ENCODE data around the gene MAP3K14. TPM values are rescaled to one million over a fixed set of nuclear protein-coding genes. Genes with fewer than 3 reads are reported as not detected.

Gene MAP3K14
- total RNA-seq, 2 donors from 2014 or later, result 8.2 to 10.6 TPM

DNA sequence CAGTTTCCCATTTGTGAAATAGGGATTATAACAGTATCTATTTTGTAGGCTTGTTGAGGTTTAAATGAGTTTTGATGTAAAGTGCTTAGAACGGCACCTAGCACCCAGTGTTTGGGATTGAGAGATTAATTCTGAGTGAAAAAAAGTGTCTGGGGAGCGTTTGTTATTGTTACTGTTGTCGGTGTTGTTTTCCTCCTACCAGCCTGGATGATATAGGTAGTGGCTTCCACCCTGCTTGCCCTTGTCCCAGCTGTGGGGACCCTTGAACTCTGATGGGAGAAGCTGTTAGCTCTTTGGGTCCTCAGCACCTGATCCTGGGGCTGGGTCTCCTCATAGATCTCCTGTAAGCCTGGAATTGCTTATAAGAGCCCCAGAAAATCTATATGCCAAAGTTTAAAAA lies 90.2 kb downstream of the MAP3K14 start:
- peak overlapping the region; percentile 84 to 86 for H3K27ac ChIP-seq
- no peaks in the 10 kb centered on the region for H3K9me3 ChIP-seq

DNA sequence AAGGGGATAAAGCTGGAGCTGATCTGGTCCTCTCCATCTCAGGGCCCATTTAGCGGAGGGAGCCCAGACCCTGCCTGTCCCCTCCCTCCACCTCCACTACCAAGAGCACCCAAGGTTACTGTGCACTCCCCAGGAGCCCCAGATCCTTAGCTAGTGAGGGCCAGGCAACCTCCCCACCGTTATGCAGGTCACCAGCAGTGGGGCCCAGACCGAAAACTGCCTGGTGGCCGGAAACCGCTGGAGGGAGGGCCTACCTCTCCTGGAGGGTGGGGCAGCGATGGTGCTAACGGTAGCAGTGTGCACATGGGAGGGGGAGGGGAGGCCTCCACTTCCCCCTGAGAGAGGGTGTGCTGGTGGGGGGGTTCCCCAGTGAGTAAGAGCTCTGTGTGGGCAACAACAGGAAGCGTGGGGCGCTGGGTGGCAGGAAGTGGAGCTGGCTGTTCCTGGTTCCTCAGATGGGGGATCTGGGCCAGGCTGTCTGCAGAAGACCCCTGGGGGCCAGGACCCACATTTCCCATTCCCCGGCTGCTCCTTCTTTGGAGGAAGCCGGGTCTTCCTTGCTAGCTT lies 90.8 kb downstream of the MAP3K14 start:
- peak; percentile 77 for DNase-seq (ENCODE audit: low spot score)
- peak overlapping the region; percentile 84 to 86 for H3K27ac ChIP-seq
- no peaks in the 10 kb centered on the region for H3K36me3 ChIP-seq
- TF ChIP-seq, protein P1, sequence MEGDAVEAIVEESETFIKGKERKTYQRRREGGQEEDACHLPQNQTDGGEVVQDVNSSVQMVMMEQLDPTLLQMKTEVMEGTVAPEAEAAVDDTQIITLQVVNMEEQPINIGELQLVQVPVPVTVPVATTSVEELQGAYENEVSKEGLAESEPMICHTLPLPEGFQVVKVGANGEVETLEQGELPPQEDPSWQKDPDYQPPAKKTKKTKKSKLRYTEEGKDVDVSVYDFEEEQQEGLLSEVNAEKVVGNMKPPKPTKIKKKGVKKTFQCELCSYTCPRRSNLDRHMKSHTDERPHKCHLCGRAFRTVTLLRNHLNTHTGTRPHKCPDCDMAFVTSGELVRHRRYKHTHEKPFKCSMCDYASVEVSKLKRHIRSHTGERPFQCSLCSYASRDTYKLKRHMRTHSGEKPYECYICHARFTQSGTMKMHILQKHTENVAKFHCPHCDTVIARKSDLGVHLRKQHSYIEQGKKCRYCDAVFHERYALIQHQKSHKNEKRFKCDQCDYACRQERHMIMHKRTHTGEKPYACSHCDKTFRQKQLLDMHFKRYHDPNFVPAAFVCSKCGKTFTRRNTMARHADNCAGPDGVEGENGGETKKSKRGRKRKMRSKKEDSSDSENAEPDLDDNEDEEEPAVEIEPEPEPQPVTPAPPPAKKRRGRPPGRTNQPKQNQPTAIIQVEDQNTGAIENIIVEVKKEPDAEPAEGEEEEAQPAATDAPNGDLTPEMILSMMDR (IDR thresholded peaks at IDR 0.05), result no peak
- H3K27me3 ChIP-seq, result no peaks in the 10 kb centered on the region
- H3K4me3 ChIP-seq, result no peak overlapping the region
- H3K9me3 ChIP-seq, result no peaks in the 10 kb centered on the region
- peaks cover 0 to 90% of the 10 kb centered on the region in 2 donors for H3K4me1 ChIP-seq

More for the DNA sequence above, 90.2 kb downstream of the MAP3K14 start:
- Histone ChIP-seq H3K36me3 (no peaks in the 10 kb centered on the region), H3K4me3 (no peak overlapping the region), H3K27me3 (no peaks in the 10 kb centered on the region), H3K4me1 (peaks cover 0 to 92% of the 10 kb centered on the region in 2 donors)
- TF ChIP-seq, protein P1 (IDR thresholded peaks at IDR 0.05), result no peak
- DNase-seq (ENCODE audit: low spot score), result no peak

DNA sequence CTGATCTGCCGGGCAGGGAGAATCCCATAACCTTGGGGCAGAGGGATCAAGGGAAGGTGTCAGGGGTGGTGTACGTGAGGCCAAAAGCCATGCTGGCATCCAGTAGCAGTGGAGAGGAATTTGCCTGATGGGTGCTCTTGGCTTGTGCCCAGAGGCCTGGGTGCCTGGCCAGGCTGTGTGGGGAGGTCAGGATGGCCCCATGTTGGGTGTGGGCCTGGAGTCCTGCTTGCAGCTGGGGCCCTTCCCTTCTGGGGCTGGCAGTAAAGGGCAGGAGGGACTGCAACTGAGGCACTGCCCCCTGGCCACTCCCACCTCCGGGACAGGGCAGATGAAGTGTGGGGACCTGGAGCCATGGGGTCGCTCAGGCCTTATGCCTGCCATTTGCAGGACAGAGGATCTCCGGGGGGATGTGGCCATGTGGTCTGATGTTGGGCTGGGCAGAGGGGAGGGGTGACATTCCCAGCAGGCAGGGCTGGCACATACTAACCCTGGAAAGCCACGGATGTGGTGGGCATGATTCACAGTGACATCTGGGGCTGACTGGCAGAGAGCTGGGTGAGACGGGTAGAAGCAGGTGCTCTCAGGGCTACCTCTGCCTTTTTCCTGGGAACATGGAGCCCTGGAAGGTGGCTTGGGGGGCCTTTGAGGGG lies 91.6 kb downstream of the MAP3K14 start:
- no peak for DNase-seq (ENCODE audit: low spot score)
- Histone ChIP-seq H3K4me3 (no peak overlapping the region), H3K27ac (peak overlapping the region; percentile 84 to 86), H3K4me1 (peaks cover 0 to 84% of the 10 kb centered on the region in 2 donors), H3K36me3 (no peaks in the 10 kb centered on the region), H3K9me3 (no peaks in the 10 kb centered on the region), H3K27me3 (no peaks in the 10 kb centered on the region)
- TF ChIP-seq, protein P1 (IDR thresholded peaks at IDR 0.05), result no peak

DNA sequence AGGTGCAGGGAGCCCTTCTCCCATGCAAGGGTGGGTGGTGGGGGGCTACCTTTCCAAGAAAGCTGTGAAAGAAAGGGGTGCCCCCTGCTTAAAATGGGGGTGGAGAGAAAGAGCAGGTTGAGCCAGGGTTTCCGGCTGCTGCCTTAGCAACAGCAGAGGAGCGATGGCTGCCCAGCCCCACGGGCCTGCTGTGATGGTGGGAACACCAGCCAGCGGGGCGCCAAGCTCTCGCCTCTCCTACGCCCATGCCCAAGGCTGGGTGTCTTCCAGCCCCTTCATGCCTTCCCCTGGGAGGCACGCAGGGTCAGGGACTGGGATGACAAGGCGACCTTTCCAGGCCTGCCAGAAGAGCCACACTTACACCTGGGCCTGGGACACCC lies 92.2 kb downstream of the MAP3K14 start:
- no peaks in the 10 kb centered on the region for H3K27me3 ChIP-seq
- TF ChIP-seq, protein P1 (IDR thresholded peaks at IDR 0.05), result no peak
- H3K9me3 ChIP-seq, result no peaks in the 10 kb centered on the region
- H3K4me3 ChIP-seq, result no peak overlapping the region
- peaks cover 0 to 79% of the 10 kb centered on the region in 2 donors for H3K4me1 ChIP-seq
- H3K27ac ChIP-seq, result peak overlapping the region; percentile 84 to 86
- DNase-seq (ENCODE audit: low spot score), result no peak
- H3K36me3 ChIP-seq, result no peaks in the 10 kb centered on the region

DNA sequence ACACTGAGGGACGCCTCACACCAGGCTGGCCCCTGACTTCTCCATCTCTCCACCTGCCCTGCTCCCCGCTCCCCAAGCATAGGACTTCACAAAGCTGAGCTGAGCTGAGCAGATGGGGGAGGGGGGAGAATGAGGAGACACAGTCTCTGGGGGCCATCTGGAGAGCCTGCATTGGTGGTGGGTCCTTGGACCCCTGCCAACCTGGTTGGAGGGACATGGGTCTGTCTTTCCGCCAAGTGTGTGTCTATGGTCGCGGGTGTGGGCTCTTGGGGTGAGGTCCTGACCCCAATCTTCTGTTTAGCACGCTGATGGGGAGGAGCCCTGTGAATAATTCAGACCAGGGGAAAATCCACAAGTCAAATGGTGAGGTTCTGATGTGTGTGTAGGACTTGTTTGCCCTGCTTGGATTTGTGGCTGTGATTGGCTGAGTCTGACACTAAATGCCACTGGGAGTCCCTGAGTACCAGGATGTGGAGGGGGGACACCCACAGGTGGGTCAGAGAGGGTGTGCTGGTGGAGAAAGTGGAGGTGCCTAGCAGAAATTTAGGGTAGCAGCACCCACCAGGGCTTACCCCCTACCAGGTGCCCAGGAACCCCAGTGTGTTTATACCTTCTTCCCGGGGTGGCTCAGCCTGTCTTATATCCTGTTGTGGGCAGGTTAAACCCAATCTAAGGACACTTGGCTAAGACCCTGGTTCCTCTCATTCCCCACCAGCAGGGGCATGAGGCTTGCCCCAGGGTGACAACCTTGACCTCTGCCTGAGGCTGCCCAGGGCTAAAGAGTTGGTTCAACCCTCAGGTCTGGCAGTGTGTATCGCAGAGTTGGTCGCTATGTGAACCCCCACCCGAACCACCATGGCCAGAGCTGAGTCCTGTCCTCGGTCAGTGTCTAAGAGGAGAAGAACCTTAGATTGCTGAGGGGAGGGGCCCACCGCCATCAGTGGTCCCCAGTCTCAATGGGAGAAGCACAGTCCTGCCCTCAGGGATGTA lies 93.0 kb downstream of the MAP3K14 start:
- DNase-seq (ENCODE audit: low spot score), result no peak
- TF ChIP-seq, protein P1 (IDR thresholded peaks at IDR 0.05), result no peak
- Histone ChIP-seq H3K4me3 (peak overlapping the region in 1 of 2 donors; percentile 74), H3K27ac (peak overlapping the region; percentile 84 to 86), H3K4me1 (peaks cover 0 to 70% of the 10 kb centered on the region in 2 donors), H3K36me3 (no peaks in the 10 kb centered on the region), H3K9me3 (no peaks in the 10 kb centered on the region), H3K27me3 (no peaks in the 10 kb centered on the region)
